Thoracic aorta (tissue), 2 donors: ENCODE results near the gene VIPAS39. TPM values are rescaled to one million over a fixed set of nuclear protein-coding genes. Genes with fewer than 3 reads are reported as not detected.

ENCODE experiments used
- ATAC-seq: fragments of 150-250 bp; one replicate; pipeline ENCODE4 v1.8.0; 2017; ENCODE audit warnings: low read depth; ENCODE audit not compliant: insufficient number of reproducible peaks, low FRiP score
- DNase-seq: peaks from one replicate; pipeline ENCODE4 v3.0.0-alpha.2; 2020; ENCODE audit warnings: low spot score
- H3K27ac ChIP-seq, 2 donors: fragments of 200-600 bp; sonication (generic); 1 replicate in 1 of 2; 2 replicates in 1 of 2; pipeline ENCODE4 v1.5.1; 2016; ENCODE audit warnings: mild to moderate bottlenecking in 2 of 2, moderate library complexity in 2 of 2
- H3K27me3 ChIP-seq: fragments of 200-600 bp; sonication (generic); replicated peaks from 2 replicates; pipeline ENCODE4 v1.6.0; 2016; ENCODE audit warnings: mild to moderate bottlenecking; ENCODE audit not compliant: insufficient read depth
- H3K36me3 ChIP-seq: fragments of 200-600 bp; sonication (generic); one replicate; pipeline ENCODE4 v1.5.1; 2016
- H3K4me1 ChIP-seq, 2 donors: fragments of 200-600 bp; sonication (generic); 1 replicate in 1 of 2; 2 replicates in 1 of 2; pipeline versions ENCODE4 v1.5.1 to v1.6.0; 2016; ENCODE audit warnings: low read depth in 2 of 2, mild to moderate bottlenecking in 1 of 2; ENCODE audit not compliant: control insufficient read depth in 1 of 2
- H3K4me3 ChIP-seq: fragments of 200-600 bp; sonication (generic); 2 replicates; pipeline ENCODE4 v1.5.1; 2016; ENCODE audit warnings: mild to moderate bottlenecking
- H3K9me3 ChIP-seq: fragments of 200-600 bp; sonication (generic); 2 replicates; pipeline ENCODE4 v1.5.1; 2016
- CTCF ChIP-seq: fragments of 200-600 bp; sonication (generic); IDR thresholded peaks from one replicate; pipeline ENCODE4 v1.5.1; 2019; ENCODE audit warnings: antibody characterized with exemption
- total RNA-seq, 2 donors: library from RNA; depleted of rRNA; stranded (reverse); fragments of >200 nt; gene quantifications; one replicate each; pipeline versions ENCODE4 v1.1.0 to v1.2.3, GENCODE V29; 2016

VIPAS39 gene
- total RNA-seq, 2 donors from 2014 or later: 20.2 to 21.0 TPM

GRCh38 chr14:77488558-77488957 lies 31.2 kb upstream of the VIPAS39 start:
- H3K27ac ChIP-seq: no peak overlapping the region
- no peak overlapping the region for H3K4me3 ChIP-seq
- no peak for ATAC-seq
- no peaks in the 10 kb centered on the region for H3K4me1 ChIP-seq
- DNase-seq: no peak
- H3K9me3 ChIP-seq: no peaks in the 10 kb centered on the region
- H3K36me3 ChIP-seq: no peaks in the 10 kb centered on the region
- no peaks in the 10 kb centered on the region for H3K27me3 ChIP-seq
- no peak for TF ChIP-seq CTCF

- TF ChIP-seq CTCF: no peak
- ATAC-seq: no peak
- Histone ChIP-seq H3K4me1 (no peaks in the 10 kb centered on the region), H3K4me3 (no peak overlapping the region), H3K27me3 (no peaks in the 10 kb centered on the region), H3K36me3 (no peaks in the 10 kb centered on the region), H3K27ac (no peak overlapping the region), H3K9me3 (no peaks in the 10 kb centered on the region)
- no peak for DNase-seq
Observed at GRCh38 chr14:77485901-77486678, 28.7 kb upstream of the VIPAS39 start.

GRCh38 chr14:77485256-77485655 lies 27.9 kb upstream of the VIPAS39 start:
- Histone ChIP-seq H3K27me3 (no peaks in the 10 kb centered on the region), H3K4me1 (no peaks in the 10 kb centered on the region), H3K27ac (no peak overlapping the region), H3K4me3 (no peak overlapping the region), H3K36me3 (no peaks in the 10 kb centered on the region), H3K9me3 (no peaks in the 10 kb centered on the region)
- DNase-seq (no peak), ATAC-seq (no peak)
- TF ChIP-seq CTCF: no peak

GRCh38 chr14:77482422-77482821 lies 25.0 kb upstream of the VIPAS39 start:
- Histone ChIP-seq H3K36me3 (no peaks in the 10 kb centered on the region), H3K4me3 (no peak overlapping the region), H3K27me3 (no peaks in the 10 kb centered on the region), H3K4me1 (no peaks in the 10 kb centered on the region), H3K27ac (no peak overlapping the region), H3K9me3 (no peaks in the 10 kb centered on the region)
- DNase-seq (no peak), ATAC-seq (no peak)
- no peak for TF ChIP-seq CTCF

GRCh38 chr14:77478796-77479195 lies 21.4 kb upstream of the VIPAS39 start:
- no peaks in the 10 kb centered on the region for H3K9me3 ChIP-seq
- H3K4me1 ChIP-seq: no peaks in the 10 kb centered on the region
- H3K4me3 ChIP-seq: no peak overlapping the region
- no peak for DNase-seq
- no peaks in the 10 kb centered on the region for H3K27me3 ChIP-seq
- no peak for TF ChIP-seq CTCF
- H3K27ac ChIP-seq: no peak overlapping the region
- no peaks in the 10 kb centered on the region for H3K36me3 ChIP-seq
- ATAC-seq: no peak
